AG08395 (cell line): ENCODE data around the gene YY1AP1.
A peak's percentile ranks its signal among the peaks of the same experiment; 100 is the strongest.
"Not testable (repeated sequence)": the region's sequence is repeated elsewhere in the genome, so short reads cannot be mapped to it uniquely, and the experiment has no call there.

ENCODE experiments used
- DNase-seq: peaks from one replicate; pipeline ENCODE4 v3.0.0; 2012; ENCODE audit warnings: mixed read lengths, low spot score

YY1AP1 gene

GRCh38 chr1:155645648-155646047 is 42.9 kb downstream of the YY1AP1 start:
- DNase-seq: peak; percentile 6

GRCh38 chr1:155645034-155645598 is 43.5 kb downstream of the YY1AP1 start:
- DNase-seq: peak; percentile 3

GRCh38 chr1:155643230-155643629 is 45.3 kb downstream of the YY1AP1 start:
- no peak for DNase-seq

GRCh38 chr1:155642559-155643180 is 45.9 kb downstream of the YY1AP1 start:
- DNase-seq: not testable (repeated sequence)

- DNase-seq: no peak
These were observed 48.2 kb downstream of the YY1AP1 start for GRCh38 chr1:155640367-155640766.

GRCh38 chr1:155636397-155637153 is 52.0 kb downstream of the YY1AP1 start:
- no peak for DNase-seq

- not testable (repeated sequence) for DNase-seq
These were observed 62.1 kb downstream of the YY1AP1 start for GRCh38 chr1:155626428-155626827.

- no peak for DNase-seq
These were observed 65.2 kb downstream of the YY1AP1 start for GRCh38 chr1:155623357-155623756.

GRCh38 chr1:155622191-155622590 is 66.4 kb downstream of the YY1AP1 start:
- no peak for DNase-seq

GRCh38 chr1:155613226-155613625 is 75.3 kb downstream of the YY1AP1 start:
- not testable (repeated sequence) for DNase-seq

GRCh38 chr1:155610257-155610647 is 78.3 kb downstream of the YY1AP1 start:
- DNase-seq: not testable (repeated sequence)

- DNase-seq: peak; percentile 96
These were observed 78.9 kb downstream of the YY1AP1 start, which contains the start of gene MSTO1 for GRCh38 chr1:155609515-155610256. MSTO1 (plus strand) TSS chr1:155610218; CDS start chr1:155610249, 31 bp downstream.
